ENCODE data around the gene STX5. TPM values are rescaled to one million over a fixed set of nuclear protein-coding genes. Genes with fewer than 3 reads are reported as not detected.

STX5 gene, protein sequence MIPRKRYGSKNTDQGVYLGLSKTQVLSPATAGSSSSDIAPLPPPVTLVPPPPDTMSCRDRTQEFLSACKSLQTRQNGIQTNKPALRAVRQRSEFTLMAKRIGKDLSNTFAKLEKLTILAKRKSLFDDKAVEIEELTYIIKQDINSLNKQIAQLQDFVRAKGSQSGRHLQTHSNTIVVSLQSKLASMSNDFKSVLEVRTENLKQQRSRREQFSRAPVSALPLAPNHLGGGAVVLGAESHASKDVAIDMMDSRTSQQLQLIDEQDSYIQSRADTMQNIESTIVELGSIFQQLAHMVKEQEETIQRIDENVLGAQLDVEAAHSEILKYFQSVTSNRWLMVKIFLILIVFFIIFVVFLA
- total RNA-seq, result 31.5 and 36.0 TPM in 2 replicates

DNA sequence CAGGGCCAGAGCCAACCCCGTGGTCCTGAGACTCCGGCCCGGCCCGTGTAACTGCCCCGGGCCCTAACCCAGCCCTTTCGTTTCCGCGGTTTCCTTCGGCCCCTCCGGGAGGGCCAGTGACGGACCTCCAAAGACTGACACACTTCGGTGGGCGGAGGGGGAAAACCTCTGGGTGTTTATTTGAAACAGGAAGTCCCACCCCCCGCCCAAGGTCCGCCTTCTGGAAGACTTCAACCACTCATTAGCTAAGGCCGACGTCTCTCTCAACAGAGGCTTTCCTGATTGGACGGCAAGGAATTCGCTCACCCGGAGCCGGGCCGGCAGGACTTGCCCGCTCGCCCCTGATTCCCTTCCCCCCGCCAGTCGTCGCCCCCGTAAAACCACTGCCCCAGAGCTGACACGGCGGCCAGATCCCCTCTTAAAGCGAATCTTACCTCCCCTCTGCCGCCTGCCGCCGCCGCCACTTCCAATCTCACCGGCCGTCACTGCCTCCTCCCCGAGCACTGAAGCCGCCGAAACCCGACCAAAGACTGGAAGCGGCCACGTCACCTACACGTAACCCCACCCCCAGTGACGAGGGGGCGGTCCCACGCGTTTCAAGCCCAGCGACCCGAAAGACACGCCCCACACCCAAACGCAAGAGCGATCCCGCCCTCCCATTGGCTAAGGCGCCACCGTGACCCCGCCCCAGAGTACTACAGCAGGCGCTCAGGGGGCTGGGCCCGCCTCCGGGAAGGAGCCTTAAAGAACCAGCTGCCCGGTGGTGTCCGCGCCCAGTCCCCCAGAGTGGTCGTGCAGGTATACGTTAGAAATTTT, at the start of gene STX5:
TSS of gene STX5 (minus strand) at position 532 of the 816 bp plus-strand sequence. CDS start 808 bp downstream, outside the sequence.

DNA sequence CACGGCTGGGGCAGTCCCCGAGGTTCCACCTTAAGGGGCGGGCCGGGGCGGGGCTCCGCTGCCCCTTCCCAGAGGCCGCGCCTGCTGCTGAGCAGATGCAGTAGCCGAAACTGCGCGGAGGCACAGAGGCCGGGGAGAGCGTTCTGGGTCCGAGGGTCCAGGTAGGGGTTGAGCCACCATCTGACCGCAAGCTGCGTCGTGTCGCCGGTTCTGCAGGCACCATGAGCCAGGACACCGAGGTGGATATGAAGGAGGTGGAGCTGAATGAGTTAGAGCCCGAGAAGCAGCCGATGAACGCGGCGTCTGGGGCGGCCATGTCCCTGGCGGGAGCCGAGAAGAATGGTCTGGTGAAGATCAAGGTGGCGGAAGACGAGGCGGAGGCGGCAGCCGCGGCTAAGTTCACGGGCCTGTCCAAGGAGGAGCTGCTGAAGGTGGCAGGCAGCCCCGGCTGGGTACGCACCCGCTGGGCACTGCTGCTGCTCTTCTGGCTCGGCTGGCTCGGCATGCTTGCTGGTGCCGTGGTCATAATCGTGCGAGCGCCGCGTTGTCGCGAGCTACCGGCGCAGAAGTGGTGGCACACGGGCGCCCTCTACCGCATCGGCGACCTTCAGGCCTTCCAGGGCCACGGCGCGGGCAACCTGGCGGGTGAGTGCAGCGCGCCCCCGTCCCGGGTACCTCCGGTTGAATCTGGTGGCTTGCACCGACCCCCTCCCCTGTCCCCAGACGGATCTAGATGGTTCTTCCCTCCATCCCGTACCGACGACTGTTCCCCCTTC, 49.1 kb upstream of the STX5 start, which contains the start of gene SLC3A2:
TSS of gene SLC3A2 (plus strand) at position 94 of the 776 bp plus-strand sequence. CDS start at position 222, 128 bp downstream.

DNA sequence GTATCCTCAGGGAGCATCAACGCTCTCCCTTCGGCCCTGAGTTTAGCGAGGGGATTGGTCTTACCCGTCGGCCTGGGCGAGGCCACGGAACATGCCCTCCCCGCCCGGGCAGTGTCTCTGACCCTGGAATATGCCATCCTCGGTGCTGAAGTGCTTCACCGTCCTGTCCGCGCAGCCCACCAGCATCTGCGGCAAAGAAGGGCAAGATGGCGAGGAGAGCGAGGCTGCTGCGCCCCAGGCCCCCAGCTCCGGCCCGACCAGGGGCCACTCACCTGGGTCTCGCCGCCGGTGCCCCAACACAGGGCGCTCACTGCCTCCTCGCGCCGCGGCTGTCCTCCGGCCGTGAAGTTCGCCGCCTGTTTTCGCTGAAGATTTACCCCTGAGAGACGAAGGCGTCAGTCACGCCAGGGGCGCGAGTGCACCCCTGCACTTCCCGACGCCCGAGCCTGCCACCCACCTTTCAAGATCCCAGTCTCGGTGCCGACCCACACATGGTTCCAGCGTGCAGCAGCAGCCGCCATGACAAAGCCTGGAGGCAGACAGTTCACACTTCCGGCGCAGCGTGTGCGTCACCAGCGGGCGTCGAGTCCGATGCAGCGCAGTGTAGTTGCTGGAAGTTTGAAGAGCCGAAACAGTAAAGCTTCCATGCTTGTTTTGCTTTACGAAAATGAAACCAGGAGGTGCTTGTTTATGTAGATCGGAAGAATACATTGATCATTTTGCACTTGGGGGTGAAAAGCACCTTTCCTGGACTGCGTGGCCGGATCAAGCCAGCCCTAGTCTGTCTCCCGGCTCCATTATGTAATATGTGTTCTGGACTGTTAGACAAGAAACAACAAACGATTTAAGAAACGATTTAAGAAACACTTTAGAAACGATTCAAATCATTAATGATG, 7.4 kb upstream of the STX5 start, which contains the start of gene WDR74:
TSS of gene WDR74 (minus strand) at position 541 of the 896 bp plus-strand sequence. CDS start at position 521, 20 bp downstream.

DNA sequence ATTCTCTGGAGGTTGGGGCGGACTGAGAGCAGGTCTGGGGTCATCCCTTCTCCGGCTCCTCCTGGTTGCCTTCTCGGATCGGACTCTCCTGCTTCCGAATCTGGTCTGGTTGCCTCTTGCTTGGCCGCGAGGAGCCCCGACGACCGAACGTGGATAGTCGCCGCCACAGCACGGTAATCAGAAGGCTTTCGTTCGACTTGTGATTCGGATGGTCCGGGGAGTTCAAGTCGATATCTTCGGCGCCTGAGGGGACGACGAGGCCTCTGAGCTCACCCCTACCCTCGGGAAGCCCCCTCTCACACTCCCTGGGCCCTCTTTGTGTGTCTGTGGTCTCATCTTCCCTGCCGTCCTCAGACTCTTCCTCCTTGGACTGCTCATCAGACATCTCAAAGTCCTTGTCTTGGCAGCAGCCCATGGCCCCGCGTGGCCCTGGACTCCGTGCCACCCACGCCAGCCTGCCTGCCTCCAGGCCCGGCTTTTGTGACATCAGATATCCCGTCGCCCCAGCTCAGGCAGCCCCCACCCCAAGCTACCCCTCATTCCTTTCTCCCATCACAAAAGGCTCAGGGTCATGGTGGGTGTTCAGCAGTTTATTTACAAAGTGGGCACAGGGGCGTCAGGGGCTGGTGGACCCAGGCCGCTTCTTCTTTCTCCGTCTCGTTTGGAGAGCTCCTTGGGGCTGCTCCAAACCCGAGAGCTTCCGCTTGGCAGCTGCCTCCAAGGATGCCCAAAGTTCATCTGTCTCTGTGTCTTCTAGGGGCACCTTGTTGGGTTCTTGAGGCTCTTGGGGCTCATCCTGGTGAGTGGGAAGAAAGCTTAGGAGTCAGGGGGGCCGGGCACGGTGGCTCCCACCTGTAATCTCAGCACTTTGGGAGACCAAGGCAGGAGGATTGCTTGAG, 734 bp upstream of the STX5 start, which contains the start of gene TEX54:
TSS of gene TEX54 (minus strand) at position 506 of the 899 bp plus-strand sequence.

DNA sequence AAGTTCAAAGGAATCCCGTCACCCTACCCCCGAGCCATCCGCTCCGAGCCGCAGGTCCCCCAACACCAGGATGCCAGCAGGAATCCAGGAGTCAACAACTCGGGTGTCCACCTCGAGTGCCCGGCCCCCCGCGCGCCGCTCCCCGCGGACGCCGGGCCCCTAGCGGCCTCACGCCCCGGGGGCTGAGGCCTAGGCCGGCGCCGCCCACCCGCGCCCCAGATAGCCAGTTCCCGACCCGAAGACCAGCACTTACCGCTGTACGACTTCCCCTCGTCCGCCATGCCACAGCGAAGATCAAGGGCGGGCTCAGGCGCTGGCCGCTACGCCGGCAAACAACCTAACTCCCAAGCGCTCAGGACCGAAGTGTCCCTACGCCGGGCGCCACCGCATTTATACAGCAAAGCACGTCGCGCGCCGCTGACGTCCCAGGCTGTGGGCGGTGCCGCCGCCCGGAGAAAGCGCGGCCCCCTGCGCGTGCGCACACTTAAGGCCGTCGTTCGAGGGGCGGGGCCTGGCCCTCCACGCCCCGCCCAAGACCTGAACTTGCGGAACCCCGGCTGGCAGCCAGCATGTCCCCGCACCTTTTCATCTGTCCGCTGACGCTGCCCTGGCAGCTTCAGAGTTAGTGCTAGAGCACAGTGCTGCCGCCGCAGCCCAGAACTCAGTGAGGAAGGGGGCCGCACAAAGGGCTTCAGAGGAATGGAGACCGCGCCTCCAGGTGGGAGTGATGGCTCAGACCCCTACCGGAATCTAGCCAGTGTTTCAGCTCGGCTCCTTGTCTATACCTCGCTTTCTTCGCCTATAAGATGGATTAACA, 26.6 kb downstream of the STX5 start, which contains the start of gene NXF1:
TSS of gene NXF1 (minus strand) at position 365 of the 817 bp plus-strand sequence. CDS start at position 281, 84 bp downstream.

DNA sequence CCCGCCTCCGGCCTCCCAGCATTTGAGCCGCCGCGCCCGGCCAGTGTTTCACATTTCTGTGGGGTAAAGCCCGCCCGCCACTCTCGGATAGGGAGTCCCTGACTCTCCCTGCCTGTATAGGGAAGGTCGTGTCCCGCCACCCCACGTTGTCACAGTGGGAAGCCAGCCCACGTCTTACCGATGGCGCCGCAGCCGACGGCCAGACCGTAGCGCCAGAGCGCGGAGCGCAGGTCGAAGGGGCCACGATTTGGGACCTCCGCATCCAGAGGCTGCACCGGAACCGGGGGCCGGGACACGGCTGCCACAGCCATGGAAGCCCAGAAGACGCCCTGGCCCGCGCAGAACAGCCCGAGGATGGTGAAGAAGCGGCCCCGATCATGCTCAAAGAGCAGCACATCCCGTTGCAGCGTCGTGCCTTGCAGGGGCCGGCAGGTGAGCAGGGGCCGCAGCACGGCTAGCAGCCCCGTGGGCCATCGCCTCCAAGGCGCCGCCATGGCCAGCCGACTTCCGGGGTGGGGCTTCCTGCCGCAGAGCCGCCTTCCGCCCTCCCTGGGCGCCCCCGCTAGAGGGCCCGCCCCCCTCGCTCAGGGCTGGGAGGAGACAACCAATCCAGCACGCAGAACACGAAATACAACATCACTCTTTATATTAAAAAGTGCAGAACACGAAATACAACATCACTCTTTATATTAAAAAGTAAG, 40.2 kb downstream of the STX5 start, which contains the start of gene TMEM223:
TSS of gene TMEM223 (minus strand) at position 506 of the 701 bp plus-strand sequence. CDS start at position 494, 12 bp downstream.

DNA sequence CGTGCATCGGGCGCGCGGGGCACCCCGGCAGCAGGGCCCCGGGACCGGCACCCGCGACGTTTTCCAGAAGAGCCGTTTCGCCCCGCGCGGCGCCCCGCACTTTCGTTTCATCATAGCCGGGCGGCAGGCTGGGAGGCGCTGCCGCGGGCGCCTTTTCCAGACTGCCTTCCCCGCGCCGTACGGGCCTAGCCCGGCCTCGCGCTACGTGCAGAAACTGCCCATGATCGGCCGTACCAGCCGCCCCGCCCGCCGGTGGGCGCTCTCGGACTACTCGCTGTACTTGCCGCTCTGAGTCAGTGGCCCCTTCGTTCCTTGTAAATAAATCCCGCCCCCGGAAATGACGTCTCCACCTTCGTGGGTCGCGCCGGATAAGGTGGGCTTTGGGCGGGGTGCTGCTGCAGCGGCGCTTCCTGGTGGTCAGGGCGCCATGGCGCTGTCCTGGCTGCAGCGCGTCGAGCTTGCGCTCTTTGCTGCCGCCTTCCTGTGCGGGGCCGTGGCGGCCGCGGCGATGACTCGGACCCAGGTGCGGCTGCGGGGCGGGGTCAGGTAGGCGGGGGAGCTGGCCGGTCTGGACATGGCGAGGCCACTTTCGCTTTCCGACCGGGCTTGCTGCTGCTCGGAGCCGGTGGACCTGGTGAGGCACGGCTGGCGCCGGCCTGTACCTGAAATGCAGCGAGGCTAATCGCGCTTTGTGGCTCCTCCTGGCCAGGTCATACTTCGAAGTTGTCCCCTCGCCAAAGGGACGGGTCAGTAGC, 44.7 kb downstream of the STX5 start, which contains the start of gene TMEM179B:
TSS of gene TMEM179B (plus strand) at position 398 of the 755 bp plus-strand sequence. CDS start at position 428, 30 bp downstream.

DNA sequence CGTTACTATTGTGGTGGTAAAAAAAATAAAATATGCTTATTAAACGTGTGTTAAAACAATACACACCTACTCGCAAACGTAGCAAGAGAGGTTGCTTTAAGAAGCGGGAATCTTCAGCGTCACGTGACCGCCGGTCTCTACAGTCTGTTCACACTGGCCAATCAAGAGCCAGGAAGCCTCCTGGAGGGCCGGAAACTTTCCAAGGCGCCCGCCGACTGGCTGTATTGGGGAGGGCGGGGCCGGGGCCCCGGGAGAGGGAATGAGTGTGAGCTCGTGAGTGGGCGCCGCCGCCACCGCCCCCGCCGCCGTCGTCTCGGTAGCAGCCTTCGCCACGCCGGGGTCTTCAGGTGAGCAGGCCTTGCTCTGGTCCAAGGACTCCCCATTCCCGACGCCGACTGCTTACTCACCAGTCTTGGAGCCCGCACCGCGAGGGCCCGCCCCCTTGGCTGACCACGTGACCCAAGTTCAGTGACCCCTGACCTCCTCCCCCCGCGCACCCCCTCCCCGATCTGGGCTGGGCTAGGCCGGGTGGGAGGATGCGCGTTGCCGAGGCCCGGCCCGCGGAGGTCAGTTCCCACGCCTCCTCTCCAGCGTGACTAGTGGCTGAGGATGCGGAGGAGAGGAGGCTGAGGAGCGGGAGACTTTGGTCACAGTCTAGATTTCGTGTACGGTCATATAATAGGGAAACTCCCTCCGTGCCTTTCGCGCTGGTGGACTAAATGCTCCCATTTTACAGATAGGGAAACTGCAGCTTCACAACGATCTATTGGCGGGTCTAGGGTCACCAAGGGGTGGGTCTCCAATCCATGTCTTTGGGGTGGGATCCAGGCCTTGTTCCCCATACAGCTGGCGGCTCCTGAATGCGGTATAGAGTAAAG, 60.5 kb downstream of the STX5 start, which contains the start of gene TAF6L:
TSS of gene TAF6L (plus strand) at position 253 of the 878 bp plus-strand sequence. CDS start 4,388 bp downstream, outside the sequence.

Small RNA genes within 50 kb of the gene (small RNA-seq; reads per million reads assigned to genes)
- 0.19 reads per million for gene MIR6514
- gene RF00099, result not detected
- not detected for gene RNU6-118P
- not detected for gene SNORD22
- gene SNORD26, result not detected
- gene SNORD27, result not detected
- not detected for gene SNORD28
- gene SNORD30, result 45.4 reads per million, percentile 98 among the genes with 10 or more reads in this experiment

Other genes with a start within 250 kb of the STX5 start
- gene TUT1, start 240.5 kb downstream of the STX5 start, total RNA-seq, result 4.8 and 7.6 TPM in 2 replicates
- 95.2 and 143 TPM in 2 replicates for gene MTA2, start 230.2 kb downstream of the STX5 start, total RNA-seq
- 22.0 and 25.6 TPM in 2 replicates for gene EML3, start 219.3 kb downstream of the STX5 start, total RNA-seq
- gene ROM1, start 218.8 kb downstream of the STX5 start, total RNA-seq, result 3.1 and 4.4 TPM in 2 replicates
- 28.0 and 42.3 TPM in 2 replicates for gene B3GAT3, start 210.1 kb downstream of the STX5 start, total RNA-seq
- gene GANAB, start 185.4 kb downstream of the STX5 start, total RNA-seq, result 178 and 191 TPM in 2 replicates
- gene INTS5, start 178.7 kb downstream of the STX5 start, total RNA-seq, result 30.5 and 34.8 TPM in 2 replicates
- gene C11orf98, start 166.8 kb downstream of the STX5 start, total RNA-seq, result 24.8 and 29.4 TPM in 2 replicates
- 8.5 and 17.6 TPM in 2 replicates for gene CSKMT, start 166.7 kb downstream of the STX5 start, total RNA-seq
- gene UQCC3, start 160.4 kb downstream of the STX5 start, total RNA-seq, result 7.8 and 9.2 TPM in 2 replicates
- gene LBHD1, start 159.8 kb downstream of the STX5 start, total RNA-seq, result 8.0 and 8.5 TPM in 2 replicates
- 70.6 and 99.2 TPM in 2 replicates for gene UBXN1, start 153.0 kb downstream of the STX5 start, total RNA-seq
- 16.4 and 38.2 TPM in 2 replicates for gene LRRN4CL, start 142.5 kb downstream of the STX5 start, total RNA-seq
- 36.0 and 43.4 TPM in 2 replicates for gene BSCL2, start 124.6 kb downstream of the STX5 start, total RNA-seq
- gene GNG3, start 124.4 kb downstream of the STX5 start, total RNA-seq, result not detected in 2 replicates
- gene HNRNPUL2, start 104.6 kb downstream of the STX5 start, total RNA-seq, result 9.9 and 12.5 TPM in 2 replicates
- 32.3 and 36.0 TPM in 2 replicates for gene TTC9C, start 103.6 kb downstream of the STX5 start, total RNA-seq
- 12.3 and 13.6 TPM in 2 replicates for gene ZBTB3, start 77.9 kb downstream of the STX5 start, total RNA-seq
- gene POLR2G, start 70.5 kb downstream of the STX5 start, total RNA-seq, result 44.4 and 55.5 TPM in 2 replicates
- gene TAF6L, start 60.7 kb downstream of the STX5 start, total RNA-seq, result 14.7 and 19.5 TPM in 2 replicates
- 25.0 and 38.9 TPM in 2 replicates for gene TMEM179B, start 44.6 kb downstream of the STX5 start, total RNA-seq
- gene TMEM223, start 40.0 kb downstream of the STX5 start, total RNA-seq, result 15.8 and 18.4 TPM in 2 replicates
- gene NXF1, start 26.6 kb downstream of the STX5 start, total RNA-seq, result 24.2 and 26.1 TPM in 2 replicates
- not detected in 2 replicates for gene TEX54, start 790 bp upstream of the STX5 start, total RNA-seq
- 63.9 and 71.0 TPM in 2 replicates for gene WDR74, start 7.5 kb upstream of the STX5 start, total RNA-seq
- 130 and 160 TPM in 2 replicates for gene SLC3A2, start 48.8 kb upstream of the STX5 start, total RNA-seq
- gene CHRM1, start 89.3 kb upstream of the STX5 start, total RNA-seq, result not detected in 2 replicates
- gene SLC22A6, start 152.9 kb upstream of the STX5 start, total RNA-seq, result not detected in 2 replicates
- gene SLC22A8, start 183.8 kb upstream of the STX5 start, total RNA-seq, result not detected in 2 replicates

Data from subcutaneous preadipocyte (primary cell).